Measurements from ENCODE around the gene SYVN1. TPM values are rescaled to one million over a fixed set of nuclear protein-coding genes. Genes with fewer than 3 reads are reported as not detected.
"Not testable (repeated sequence)": the region's sequence is repeated elsewhere in the genome, so short reads cannot be mapped to it uniquely, and the experiment has no call there.

Gene SYVN1
- total RNA-seq, 2 donors from 2014 or later = 29.1 to 52.0 TPM

- H3K27me3 ChIP-seq = no peaks in the 10 kb centered on the region
Observed at GRCh38 chr11:65124480-65125196, 9.7 kb downstream of the SYVN1 start.

DNA sequence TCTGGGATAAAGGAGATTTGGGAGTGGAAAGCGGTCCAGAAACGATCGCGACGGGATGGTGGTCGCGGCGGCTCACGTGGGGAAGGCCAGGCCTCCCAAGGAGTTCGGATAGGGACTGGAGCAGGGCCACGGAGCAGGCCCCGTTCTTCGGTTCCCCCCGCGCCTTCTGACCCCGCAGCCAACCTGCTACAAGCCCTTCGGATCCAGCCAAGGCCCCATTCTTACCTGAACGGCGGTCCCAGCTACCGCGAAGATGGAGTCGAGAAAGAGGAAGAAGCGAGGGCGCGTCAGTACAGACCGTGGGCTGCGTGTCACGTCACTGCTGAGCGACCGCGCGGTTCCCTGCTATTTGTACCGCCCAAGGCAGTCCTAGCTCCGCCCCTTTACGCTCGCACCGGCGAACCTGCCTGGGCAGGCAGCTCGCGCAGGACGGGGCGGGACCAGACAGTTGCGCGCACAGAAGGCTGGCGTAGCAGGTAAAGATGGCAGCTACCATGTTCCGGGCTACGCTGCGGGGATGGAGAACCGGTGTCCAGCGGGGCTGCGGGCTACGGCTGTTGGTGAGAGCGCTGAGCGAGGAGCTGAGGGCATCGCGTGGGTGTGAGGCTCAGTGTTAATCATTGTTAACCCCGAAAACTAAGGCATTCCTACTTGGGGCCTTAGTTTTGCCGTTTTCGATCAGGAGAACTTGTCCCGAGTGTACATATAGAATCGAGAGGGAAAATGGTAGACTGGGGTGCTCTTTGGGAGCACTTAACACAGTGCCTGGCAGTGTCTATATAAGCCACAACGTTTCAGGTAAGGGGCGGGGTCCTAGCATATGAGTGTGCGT, 12.2 kb downstream of the SYVN1 start, which contains the start of the genes FAU and MRPL49:
FAU (minus strand) TSS at position 270 of the 832 bp plus-strand sequence. CDS start 321 bp downstream, outside the sequence.
MRPL49 (plus strand) TSS at position 457 of the 832 bp plus-strand sequence; CDS start at position 483, 26 bp downstream.
- H3K9me3 ChIP-seq = no peaks in the 10 kb centered on the region
- peak within 1 kb of the TSS; percentile 91 to 92 for H3K27ac ChIP-seq
- H3K4me1 ChIP-seq = peaks cover 0 to 31% of the 10 kb centered on the region in 2 donors
- TF ChIP-seq, protein P1, sequence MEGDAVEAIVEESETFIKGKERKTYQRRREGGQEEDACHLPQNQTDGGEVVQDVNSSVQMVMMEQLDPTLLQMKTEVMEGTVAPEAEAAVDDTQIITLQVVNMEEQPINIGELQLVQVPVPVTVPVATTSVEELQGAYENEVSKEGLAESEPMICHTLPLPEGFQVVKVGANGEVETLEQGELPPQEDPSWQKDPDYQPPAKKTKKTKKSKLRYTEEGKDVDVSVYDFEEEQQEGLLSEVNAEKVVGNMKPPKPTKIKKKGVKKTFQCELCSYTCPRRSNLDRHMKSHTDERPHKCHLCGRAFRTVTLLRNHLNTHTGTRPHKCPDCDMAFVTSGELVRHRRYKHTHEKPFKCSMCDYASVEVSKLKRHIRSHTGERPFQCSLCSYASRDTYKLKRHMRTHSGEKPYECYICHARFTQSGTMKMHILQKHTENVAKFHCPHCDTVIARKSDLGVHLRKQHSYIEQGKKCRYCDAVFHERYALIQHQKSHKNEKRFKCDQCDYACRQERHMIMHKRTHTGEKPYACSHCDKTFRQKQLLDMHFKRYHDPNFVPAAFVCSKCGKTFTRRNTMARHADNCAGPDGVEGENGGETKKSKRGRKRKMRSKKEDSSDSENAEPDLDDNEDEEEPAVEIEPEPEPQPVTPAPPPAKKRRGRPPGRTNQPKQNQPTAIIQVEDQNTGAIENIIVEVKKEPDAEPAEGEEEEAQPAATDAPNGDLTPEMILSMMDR (IDR thresholded peaks at IDR 0.05) = no peak
- peak within 1 kb of the TSS; percentile 85 to 96 for H3K4me3 ChIP-seq
- DNase-seq (ENCODE audit: low spot score) = peak; percentile 98
- H3K36me3 ChIP-seq = peaks cover 57% of the 10 kb centered on the region
- no peaks in the 10 kb centered on the region for H3K27me3 ChIP-seq

More at GRCh38 chr11:65124480-65125196, 9.7 kb downstream of the SYVN1 start:
- Histone ChIP-seq H3K36me3 (peaks cover 65% of the 10 kb centered on the region), H3K4me3 (no peak overlapping the region), H3K9me3 (no peaks in the 10 kb centered on the region), H3K27ac (no peak overlapping the region), H3K4me1 (peaks cover 0 to 23% of the 10 kb centered on the region in 2 donors)
- TF ChIP-seq, protein P1 (IDR thresholded peaks at IDR 0.05) = no peak
- DNase-seq (ENCODE audit: low spot score) = no peak

DNA sequence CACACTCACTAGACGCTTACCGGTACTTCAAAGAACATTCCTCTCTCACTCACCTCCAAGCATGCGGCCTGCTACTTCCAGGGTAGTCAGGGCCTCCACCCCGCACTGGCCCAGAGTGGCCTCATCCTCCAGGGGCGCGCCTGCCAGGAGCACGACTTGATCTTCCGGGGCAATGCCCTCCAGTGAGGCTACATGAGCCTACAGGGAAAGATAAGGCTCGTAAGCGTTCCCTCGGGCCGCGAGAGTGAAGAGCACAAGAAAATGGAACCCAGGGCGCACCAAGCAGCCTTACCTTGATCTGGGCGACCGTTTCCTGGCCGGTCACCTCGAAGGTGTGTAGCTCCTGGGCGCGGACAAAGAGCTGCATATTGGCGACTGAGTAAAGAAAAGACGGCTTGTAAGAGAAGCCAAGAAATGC, 12.9 kb downstream of the SYVN1 start:
- Histone ChIP-seq H3K27ac (peak overlapping the region; percentile 91 to 92), H3K4me3 (peak overlapping the region; percentile 85 to 96), H3K27me3 (no peaks in the 10 kb centered on the region), H3K36me3 (peaks cover 51% of the 10 kb centered on the region), H3K9me3 (no peaks in the 10 kb centered on the region), H3K4me1 (peaks cover 0 to 37% of the 10 kb centered on the region in 2 donors)
- TF ChIP-seq, protein P1 (IDR thresholded peaks at IDR 0.05) = no peak
- DNase-seq (ENCODE audit: low spot score) = no peak

DNA sequence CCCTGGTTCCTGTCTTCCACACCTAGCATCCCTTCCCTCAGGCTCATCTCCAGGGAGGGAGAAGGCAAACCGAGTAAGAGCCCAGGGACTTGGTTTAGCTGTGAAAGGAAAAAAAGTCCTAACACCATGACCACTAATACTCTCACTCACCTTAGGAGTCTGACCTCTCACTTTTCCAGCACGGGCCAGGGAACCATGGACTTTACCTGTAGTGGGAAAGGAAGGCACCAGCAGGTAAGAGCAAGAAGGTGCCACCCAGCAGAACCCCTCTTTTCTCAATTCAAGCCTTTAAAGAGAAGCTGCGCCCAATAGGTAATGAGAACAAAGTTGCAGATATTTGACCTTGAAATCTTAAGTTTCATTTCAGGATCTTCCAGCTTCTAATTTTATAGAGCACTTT, 13.5 kb downstream of the SYVN1 start:
- H3K9me3 ChIP-seq = no peaks in the 10 kb centered on the region
- peaks cover 0 to 44% of the 10 kb centered on the region in 2 donors for H3K4me1 ChIP-seq
- TF ChIP-seq, protein P1 (IDR thresholded peaks at IDR 0.05) = no peak
- peak overlapping the region; percentile 91 to 92 for H3K27ac ChIP-seq
- peaks cover 47% of the 10 kb centered on the region for H3K36me3 ChIP-seq
- DNase-seq (ENCODE audit: low spot score) = no peak
- peak overlapping the region; percentile 85 to 96 for H3K4me3 ChIP-seq
- H3K27me3 ChIP-seq = no peaks in the 10 kb centered on the region

GRCh38 chr11:65119670-65119995, 14.7 kb downstream of the SYVN1 start:
- no peak overlapping the region for H3K27ac ChIP-seq
- peaks cover 0 to 47% of the 10 kb centered on the region in 2 donors for H3K4me1 ChIP-seq
- no peak overlapping the region for H3K4me3 ChIP-seq
- TF ChIP-seq, protein P1 (IDR thresholded peaks at IDR 0.05) = no peak
- peaks cover 35% of the 10 kb centered on the region for H3K36me3 ChIP-seq
- no peak for DNase-seq (ENCODE audit: low spot score)
- no peaks in the 10 kb centered on the region for H3K27me3 ChIP-seq
- H3K9me3 ChIP-seq = no peaks in the 10 kb centered on the region

DNA sequence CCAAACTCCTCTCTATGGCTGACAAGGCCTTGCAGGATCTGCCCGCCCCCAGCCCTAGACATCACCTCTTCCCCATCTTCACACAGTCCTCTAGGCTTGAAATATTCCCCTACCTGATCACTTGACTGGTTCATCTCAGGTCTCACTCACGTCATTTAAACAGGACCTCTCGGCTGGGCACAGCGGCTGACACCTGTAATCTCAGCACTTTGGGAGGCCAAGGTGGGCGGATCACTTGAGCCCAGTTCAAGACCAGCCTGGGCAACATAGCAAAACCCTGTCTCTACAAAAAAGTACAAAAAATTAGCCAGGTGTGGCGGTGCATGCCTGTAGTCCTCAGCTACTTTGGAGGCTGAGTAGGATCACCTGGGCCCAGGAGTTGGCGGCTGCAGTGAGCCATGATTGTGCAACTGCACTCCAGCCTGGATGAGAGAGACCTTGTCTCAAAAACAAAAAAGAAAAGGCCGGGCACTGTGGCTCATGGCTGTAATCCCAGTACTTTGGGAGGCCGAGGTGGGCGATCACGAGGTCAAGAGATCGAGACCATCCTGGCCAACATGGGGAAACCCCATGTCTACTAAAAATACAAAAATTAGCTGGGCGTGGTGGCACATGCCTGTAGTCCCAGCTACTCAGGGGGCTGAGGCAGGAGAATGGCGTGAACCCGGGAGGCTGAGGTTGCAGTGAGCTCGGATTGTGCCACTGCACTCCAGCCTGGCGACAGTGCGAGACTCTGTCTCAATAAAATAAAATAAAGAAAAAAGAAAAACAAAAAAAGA, 15.2 kb downstream of the SYVN1 start:
- Histone ChIP-seq H3K27ac (peak overlapping the region in 1 of 2 donors; percentile 8), H3K36me3 (peaks cover 34% of the 10 kb centered on the region), H3K4me1 (peaks cover 0 to 47% of the 10 kb centered on the region in 2 donors)
- not testable (repeated sequence) for H3K9me3 ChIP-seq; DNase-seq (ENCODE audit: low spot score); H3K4me3 ChIP-seq; H3K27me3 ChIP-seq
